Measurements from ENCODE around the gene SAMD5.

- TF ChIP-seq NRF1 (conservative IDR thresholded peaks at IDR 0.05; ENCODE audit: low read depth, low read length) = no peak
- no peak for TF ChIP-seq CREB1 (IDR thresholded peaks at IDR 0.05; ENCODE audit: low read depth)
- TF ChIP-seq BMI1 (IDR thresholded peaks at IDR 0.05; ENCODE audit: borderline replicate concordance) = no peak
- no peak for TF ChIP-seq POLR2A (IDR thresholded peaks at IDR 0.05; ENCODE audit: low read depth, low read length)
- no peak for TF ChIP-seq CTCF (IDR thresholded peaks at IDR 0.05 in 2 of 3, conservative IDR thresholded peaks at IDR 0.05 in 1 of 3; ENCODE audit: control insufficient read depth in 2 of 3, extremely low read depth in 1 of 3, insufficient read depth in 1 of 3, low read depth in 3 of 3, low read length in 3 of 3)
- no peak for TF ChIP-seq BHLHE40 (IDR thresholded peaks at IDR 0.05; ENCODE audit: borderline replicate concordance in 1 of 2, low read depth in 2 of 2, low read length in 1 of 2)
- no peak for TF ChIP-seq BACH1 (IDR thresholded peaks at IDR 0.05; ENCODE audit: borderline replicate concordance)
- no peak for TF ChIP-seq FOS (IDR thresholded peaks at IDR 0.05; ENCODE audit: borderline replicate concordance, extremely low read depth, insufficient read length)
Measured at GRCh38 chr6:147618927-147619326, 110.4 kb downstream of the SAMD5 start.
